ENCODE results near the gene BMPER.

DNA sequence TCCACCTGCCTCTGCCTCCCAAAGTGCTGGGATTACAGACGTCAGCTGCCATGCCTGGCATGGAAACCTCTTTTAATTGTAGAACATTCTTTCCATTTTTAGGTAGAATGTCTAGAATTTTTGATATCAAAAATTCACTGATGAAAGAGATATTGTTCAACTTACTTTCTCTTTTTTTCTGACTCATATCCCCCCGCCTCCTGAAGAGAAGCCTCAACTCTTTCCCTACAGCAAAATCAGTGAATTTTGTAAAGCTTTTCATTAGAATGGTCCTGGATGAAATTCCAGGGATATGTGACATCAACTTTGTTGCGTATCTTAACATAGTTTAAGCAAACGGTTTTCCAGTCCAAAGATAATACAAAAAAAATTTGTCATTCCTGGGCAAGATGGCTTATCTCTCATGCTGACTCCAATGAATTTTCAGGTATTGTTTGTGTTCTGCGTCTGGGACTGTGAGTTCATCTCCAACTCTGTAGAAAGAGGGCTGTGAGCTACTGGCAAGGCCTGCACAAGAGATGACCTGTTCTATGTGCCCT lies 256.8 kb downstream of the BMPER start:
- no peak for TF ChIP-seq CTCF (IDR thresholded peaks at IDR 0.05; ENCODE audit: insufficient read depth, low read length, poor library complexity, severe bottlenecking)
- TF ChIP-seq EZH2phosphoT487 (conservative IDR thresholded peaks at IDR 0.05; ENCODE audit: low read length): no peak
